Adrenal gland (tissue), 5 donors: ENCODE data around the gene DHX58.

ENCODE experiments used
- POLR2A ChIP-seq, 2 donors: fragments of 450-650 bp; IDR thresholded peaks; one replicate each; pipeline ENCODE4 v1.6.1; 2017; ENCODE audit warnings: antibody characterized with exemption in 2 of 2, mild to moderate bottlenecking in 2 of 2, moderate library complexity in 1 of 2
- TF ChIP-seq, protein P1 (sequence below), 6 experiments: fragments of 450-650 bp in 4 of 6; fragments of 200-600 bp in 2 of 6; sonication (generic) in 1 of 6; IDR thresholded peaks; 1 replicate in 5 of 6; 2 replicates in 1 of 6; pipeline versions ENCODE4 v1.5.1 to v1.8.0; 2016 to 2021; ENCODE audit warnings: antibody characterized with exemption in 6 of 6, mild to moderate bottlenecking in 2 of 6, moderate library complexity in 1 of 6
- donor health status: DM: no; HTN: no; CAD: no.

DNA sequence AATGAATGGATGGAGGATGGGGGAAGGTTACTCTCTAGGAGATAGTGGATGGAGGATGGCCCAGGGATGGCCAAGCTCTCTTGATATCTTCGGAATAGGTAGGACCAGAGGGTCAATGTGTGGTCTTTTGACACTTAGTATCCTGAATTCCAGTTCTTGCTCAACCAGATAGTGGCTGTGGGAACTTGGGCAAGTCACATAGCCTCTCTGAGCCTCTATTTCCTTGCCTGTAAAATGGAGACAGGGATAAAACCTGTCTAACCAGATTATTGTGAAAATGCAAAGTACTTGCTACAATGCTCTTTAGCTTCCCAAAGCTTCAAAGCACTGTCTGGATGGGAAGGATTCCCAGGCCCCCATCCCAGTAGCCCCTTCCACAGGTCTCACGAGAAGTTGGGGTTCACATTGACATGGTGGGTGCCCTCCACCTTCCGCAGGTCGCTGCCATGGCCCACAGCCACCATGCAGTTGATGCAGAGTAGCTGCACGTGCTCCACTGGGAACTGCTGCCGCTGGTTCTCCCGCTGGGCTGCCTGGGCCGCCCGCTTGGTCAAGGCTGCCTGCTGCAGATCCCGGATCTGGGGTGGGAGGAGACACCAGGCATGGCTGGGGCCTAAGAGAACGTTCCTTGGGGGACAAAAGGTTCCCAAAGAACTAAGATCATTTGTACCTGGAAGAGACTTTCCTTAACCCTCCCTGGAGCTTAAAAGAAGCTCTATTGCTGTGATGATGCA lies 9.1 kb downstream of the DHX58 start:
- TF ChIP-seq, protein P1, sequence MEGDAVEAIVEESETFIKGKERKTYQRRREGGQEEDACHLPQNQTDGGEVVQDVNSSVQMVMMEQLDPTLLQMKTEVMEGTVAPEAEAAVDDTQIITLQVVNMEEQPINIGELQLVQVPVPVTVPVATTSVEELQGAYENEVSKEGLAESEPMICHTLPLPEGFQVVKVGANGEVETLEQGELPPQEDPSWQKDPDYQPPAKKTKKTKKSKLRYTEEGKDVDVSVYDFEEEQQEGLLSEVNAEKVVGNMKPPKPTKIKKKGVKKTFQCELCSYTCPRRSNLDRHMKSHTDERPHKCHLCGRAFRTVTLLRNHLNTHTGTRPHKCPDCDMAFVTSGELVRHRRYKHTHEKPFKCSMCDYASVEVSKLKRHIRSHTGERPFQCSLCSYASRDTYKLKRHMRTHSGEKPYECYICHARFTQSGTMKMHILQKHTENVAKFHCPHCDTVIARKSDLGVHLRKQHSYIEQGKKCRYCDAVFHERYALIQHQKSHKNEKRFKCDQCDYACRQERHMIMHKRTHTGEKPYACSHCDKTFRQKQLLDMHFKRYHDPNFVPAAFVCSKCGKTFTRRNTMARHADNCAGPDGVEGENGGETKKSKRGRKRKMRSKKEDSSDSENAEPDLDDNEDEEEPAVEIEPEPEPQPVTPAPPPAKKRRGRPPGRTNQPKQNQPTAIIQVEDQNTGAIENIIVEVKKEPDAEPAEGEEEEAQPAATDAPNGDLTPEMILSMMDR (IDR thresholded peaks at IDR 0.05) = no peak
- no peak for TF ChIP-seq POLR2A (IDR thresholded peaks at IDR 0.05)
